ENCODE results near the gene MDN1.
"Not testable (repeated sequence)": the region's sequence is repeated elsewhere in the genome, so short reads cannot be mapped to it uniquely, and the experiment has no call there.

Gene MDN1

DNA sequence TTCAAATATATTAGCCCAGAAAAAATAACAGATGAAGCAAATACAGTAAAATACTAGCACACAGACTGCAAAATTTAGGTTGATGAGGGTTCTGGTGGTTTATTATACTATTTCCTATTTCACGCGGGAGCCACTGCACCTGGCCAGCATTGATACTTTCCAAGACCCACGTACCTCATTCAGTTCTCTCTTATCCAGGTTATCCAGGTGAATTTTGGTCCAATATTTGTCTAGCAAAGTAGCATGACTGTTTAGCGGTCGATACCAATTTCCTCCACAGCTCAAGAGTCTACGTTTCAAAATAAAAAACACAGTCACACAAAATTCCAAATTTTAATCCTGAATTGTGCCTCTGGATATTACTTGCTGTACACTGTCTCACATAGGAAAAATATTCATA lies 34.8 kb downstream of the MDN1 start:
- H3K36me3 ChIP-seq (ENCODE audit: control insufficient read depth, insufficient read depth, low read length): peaks cover 4% of the 10 kb centered on the region
- TF ChIP-seq, protein P1, sequence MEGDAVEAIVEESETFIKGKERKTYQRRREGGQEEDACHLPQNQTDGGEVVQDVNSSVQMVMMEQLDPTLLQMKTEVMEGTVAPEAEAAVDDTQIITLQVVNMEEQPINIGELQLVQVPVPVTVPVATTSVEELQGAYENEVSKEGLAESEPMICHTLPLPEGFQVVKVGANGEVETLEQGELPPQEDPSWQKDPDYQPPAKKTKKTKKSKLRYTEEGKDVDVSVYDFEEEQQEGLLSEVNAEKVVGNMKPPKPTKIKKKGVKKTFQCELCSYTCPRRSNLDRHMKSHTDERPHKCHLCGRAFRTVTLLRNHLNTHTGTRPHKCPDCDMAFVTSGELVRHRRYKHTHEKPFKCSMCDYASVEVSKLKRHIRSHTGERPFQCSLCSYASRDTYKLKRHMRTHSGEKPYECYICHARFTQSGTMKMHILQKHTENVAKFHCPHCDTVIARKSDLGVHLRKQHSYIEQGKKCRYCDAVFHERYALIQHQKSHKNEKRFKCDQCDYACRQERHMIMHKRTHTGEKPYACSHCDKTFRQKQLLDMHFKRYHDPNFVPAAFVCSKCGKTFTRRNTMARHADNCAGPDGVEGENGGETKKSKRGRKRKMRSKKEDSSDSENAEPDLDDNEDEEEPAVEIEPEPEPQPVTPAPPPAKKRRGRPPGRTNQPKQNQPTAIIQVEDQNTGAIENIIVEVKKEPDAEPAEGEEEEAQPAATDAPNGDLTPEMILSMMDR (IDR thresholded peaks at IDR 0.05; ENCODE audit: insufficient read depth, low read length, poor library complexity, severe bottlenecking): no peak

DNA sequence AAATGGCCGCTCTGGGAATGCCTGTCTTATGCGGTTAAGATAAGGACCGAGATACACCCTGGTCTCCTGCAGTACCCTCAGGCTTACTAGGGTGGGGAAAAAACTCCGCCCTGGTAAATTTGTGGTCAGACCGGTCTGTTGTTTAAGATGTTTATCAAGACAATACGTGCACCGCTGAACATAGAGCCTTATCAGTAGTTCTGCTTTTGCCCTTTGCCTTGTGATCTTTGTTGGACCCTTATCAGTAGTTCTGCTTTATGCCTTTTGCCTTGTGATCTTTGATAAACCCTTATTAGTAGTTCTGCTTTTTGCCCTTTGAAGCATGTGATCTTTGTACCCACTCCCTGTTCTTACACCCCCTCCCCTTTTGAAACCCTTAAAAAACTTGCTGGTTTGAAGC lies 36.3 kb downstream of the MDN1 start:
- DNase-seq (ENCODE audit: extremely low read depth, insufficient read length); H3K4me3 ChIP-seq (replicated peaks; ENCODE audit: low read depth, low read length); H3K36me3 ChIP-seq (ENCODE audit: control insufficient read depth, insufficient read depth, low read length); H3K27me3 ChIP-seq (replicated peaks; ENCODE audit: control insufficient read depth, insufficient read depth, low read length): not testable (repeated sequence)

More for the DNA sequence above, 34.8 kb downstream of the MDN1 start:
- no peak for DNase-seq (ENCODE audit: extremely low read depth, insufficient read length)
- Histone ChIP-seq H3K4me3 (replicated peaks; ENCODE audit: low read depth, low read length) (no peak overlapping the region), H3K27me3 (replicated peaks; ENCODE audit: control insufficient read depth, insufficient read depth, low read length) (no peaks in the 10 kb centered on the region)

DNA sequence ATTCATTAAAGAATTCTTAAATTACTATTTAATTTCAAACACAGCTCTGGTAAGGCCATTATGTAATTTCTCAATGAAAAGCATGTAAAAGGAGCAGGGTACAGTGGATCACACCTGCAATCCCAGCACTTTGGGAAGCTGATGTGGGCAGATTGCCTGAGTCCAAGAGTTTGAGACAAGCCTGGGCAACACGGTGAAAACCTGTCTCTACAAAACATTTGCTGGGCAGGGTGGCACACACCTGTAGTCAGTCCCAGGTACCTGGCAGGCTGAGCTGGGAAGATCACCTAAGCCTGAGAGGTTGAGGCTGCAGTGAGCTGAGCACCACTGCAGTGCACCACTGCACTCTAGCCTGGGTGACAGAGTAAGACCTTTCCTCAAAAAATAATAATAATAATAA lies 37.4 kb downstream of the MDN1 start:
- Histone ChIP-seq H3K27me3 (replicated peaks; ENCODE audit: control insufficient read depth, insufficient read depth, low read length) (no peaks in the 10 kb centered on the region), H3K36me3 (ENCODE audit: control insufficient read depth, insufficient read depth, low read length) (peaks cover 2% of the 10 kb centered on the region), H3K4me3 (replicated peaks; ENCODE audit: low read depth, low read length) (no peak overlapping the region)
- no peak for DNase-seq (ENCODE audit: extremely low read depth, insufficient read length)
- TF ChIP-seq, protein P1 (IDR thresholded peaks at IDR 0.05; ENCODE audit: insufficient read depth, low read length, poor library complexity, severe bottlenecking): no peak

DNA sequence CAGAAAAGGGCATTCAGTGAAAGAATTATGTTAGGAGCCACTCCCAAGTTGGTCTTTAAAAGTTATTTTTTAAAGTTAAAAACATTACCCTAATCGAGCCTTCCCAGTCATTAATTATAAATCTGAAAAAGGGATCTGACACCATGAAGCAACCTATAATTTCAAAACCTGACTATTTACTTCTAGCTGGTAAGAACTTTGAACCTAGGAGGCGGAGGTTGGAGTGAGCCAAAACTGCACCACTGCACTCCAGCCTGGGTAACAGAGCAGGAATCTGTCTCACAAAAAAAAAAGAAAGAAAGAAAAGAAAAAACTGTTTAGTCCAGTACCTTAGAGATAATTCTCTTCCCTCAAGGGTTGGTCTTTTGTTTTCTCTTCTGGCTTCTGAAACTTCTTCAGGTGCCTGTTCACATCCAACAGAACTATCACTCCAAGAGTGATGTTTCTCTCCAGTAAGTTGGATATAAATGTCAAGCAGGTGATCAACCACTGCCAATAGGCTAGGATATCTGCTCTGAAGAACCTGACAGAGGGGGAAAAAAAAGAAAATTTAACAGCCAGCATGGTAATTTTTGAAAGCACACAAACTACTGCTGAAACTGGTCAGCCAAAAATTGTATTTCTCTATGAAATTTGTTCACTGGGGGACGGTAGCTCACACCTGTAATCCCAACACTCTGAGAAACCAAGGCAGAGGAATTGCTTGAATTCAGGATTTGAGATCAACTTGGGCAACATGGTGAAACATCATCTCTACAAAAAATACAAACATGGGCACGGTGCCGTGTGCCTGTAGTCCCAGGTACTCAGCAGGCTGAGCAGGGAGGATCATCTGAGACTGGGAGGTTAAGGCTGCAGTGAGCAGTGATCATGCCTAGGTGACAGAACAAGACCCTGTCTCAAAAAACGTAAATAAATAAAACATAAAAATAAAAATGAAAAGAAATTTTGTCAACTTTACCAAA lies 38.2 kb downstream of the MDN1 start:
- Histone ChIP-seq H3K4me3 (replicated peaks; ENCODE audit: low read depth, low read length) (no peak overlapping the region), H3K36me3 (ENCODE audit: control insufficient read depth, insufficient read depth, low read length) (peaks cover 3% of the 10 kb centered on the region), H3K27me3 (replicated peaks; ENCODE audit: control insufficient read depth, insufficient read depth, low read length) (no peaks in the 10 kb centered on the region)
- no peak for DNase-seq (ENCODE audit: extremely low read depth, insufficient read length)
- TF ChIP-seq, protein P1 (IDR thresholded peaks at IDR 0.05; ENCODE audit: insufficient read depth, low read length, poor library complexity, severe bottlenecking): no peak

DNA sequence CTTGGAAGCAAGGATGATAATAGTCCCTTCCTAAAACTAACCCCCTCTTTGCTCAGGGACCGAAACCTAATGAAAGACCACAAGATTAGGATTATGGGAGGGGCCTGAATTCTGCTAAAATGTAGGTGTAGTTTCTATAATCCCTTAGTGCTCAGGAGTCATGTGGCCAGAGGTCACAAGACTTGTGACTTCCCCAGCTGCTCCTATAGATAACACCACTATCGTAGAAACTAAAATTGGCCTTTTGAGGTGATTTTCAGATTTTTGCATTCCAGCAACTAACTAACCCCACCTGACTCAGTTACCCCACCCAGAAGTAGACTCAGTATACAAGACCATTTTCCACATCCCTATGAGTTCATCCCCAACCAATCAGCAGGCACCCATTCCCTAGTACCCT lies 42.1 kb downstream of the MDN1 start:
- Histone ChIP-seq H3K4me3 (replicated peaks; ENCODE audit: low read depth, low read length) (no peak overlapping the region), H3K27me3 (replicated peaks; ENCODE audit: control insufficient read depth, insufficient read depth, low read length) (no peaks in the 10 kb centered on the region), H3K36me3 (ENCODE audit: control insufficient read depth, insufficient read depth, low read length) (peaks cover 6% of the 10 kb centered on the region)
- TF ChIP-seq, protein P1 (IDR thresholded peaks at IDR 0.05; ENCODE audit: insufficient read depth, low read length, poor library complexity, severe bottlenecking): no peak
- no peak for DNase-seq (ENCODE audit: extremely low read depth, insufficient read length)

DNA sequence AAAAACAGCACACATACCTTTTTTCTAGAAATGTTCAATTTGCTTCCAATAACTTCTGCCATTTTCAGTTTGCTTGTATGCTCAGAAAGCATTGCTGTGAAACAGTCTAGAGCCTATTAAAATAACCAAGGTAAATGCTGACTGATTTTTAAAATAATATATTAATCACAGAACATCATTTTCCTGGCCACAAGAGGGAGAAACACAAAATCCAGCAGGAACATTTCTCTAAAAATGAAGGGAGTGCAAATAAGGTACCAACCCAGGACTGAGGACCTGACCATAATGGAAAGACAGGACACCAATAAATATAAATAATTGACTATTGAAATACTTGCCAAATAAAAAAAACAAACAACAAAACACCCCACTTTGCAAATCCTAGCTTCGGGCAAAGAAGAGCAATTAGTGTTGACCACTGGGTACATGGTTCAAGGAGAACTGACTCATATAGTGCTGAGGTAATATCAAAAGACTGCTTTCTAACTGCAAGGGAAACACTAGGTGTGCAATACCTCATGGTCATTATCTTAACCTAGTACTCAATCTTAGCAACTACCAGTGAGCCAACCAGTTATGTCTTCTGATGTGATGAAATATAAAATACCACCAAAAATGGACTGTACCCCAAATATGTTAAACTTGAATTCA lies 42.9 kb downstream of the MDN1 start:
- H3K36me3 ChIP-seq (ENCODE audit: control insufficient read depth, insufficient read depth, low read length): peaks cover 7% of the 10 kb centered on the region
- TF ChIP-seq, protein P1 (IDR thresholded peaks at IDR 0.05; ENCODE audit: insufficient read depth, low read length, poor library complexity, severe bottlenecking): no peak
- DNase-seq (ENCODE audit: extremely low read depth, insufficient read length): no peak
- H3K4me3 ChIP-seq (replicated peaks; ENCODE audit: low read depth, low read length): no peak overlapping the region
- no peaks in the 10 kb centered on the region for H3K27me3 ChIP-seq (replicated peaks; ENCODE audit: control insufficient read depth, insufficient read depth, low read length)
